GM18868 (cell line): ENCODE results near the gene BCL7A.

Experiments
- ATAC-seq: cut with Tn5 transposase; IDR thresholded peaks from one replicate; pipeline ENCODE4 v1.9.1; 2021; ENCODE audit warnings: mild to moderate bottlenecking, moderate library complexity; ENCODE audit not compliant: unreplicated experiment

The BCL7A gene

GRCh38 chr12:122076743-122077495 is 55.2 kb downstream of the BCL7A start:
- ATAC-seq = no peak

DNA sequence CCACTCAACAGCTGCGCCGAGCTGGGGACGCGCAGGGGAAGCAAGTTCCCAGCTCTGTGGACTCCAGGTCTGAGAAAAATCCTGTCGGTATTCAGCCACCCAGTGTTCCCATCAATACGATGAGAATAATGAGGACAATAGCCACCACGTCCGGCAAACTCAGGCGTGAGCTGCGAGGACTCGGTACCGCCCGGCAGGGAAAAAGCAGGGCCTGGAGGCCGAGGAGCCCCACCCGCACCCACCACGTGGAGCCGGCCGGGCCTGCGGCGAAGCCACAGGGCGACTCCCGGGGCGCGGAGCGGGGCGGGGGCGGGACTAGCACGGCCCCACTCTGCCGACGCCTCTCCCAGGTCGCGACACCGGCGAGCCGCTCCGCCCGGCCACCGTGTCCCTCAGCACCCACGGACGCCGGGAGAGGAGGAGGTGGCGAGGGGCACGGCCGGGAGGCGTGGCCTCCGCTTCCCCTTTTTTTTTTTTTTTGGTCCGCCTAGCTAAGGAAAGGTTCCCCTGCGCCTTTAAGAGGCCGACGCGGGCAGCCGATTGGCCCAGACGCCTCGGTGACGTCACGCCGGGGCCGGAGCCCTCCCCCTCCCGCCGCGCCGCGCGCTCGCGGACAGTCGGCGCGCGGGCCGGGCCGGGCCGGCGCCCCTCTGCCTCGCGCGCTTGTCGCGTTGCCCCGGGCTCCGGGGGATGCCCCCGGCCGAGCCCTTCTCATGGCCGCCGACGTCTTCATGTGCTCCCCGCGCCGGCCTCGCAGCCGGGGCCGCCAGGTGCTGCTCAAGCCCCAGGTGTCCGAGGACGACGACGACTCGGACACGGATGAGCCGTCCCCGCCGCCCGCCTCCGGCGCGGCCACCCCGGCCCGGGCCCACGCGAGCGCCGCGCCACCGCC is 56.7 kb downstream of the BCL7A start, which contains the start of gene MLXIP:
Gene MLXIP (plus strand): TSS at position 616 of the 892 bp plus-strand sequence. CDS start 98 bp downstream, at position 714.
- peak; percentile 81 for ATAC-seq

GRCh38 chr12:122079033-122079531 is 57.4 kb downstream of the BCL7A start:
- ATAC-seq = no peak

GRCh38 chr12:122079532-122080081 is 57.9 kb downstream of the BCL7A start:
- no peak for ATAC-seq

DNA sequence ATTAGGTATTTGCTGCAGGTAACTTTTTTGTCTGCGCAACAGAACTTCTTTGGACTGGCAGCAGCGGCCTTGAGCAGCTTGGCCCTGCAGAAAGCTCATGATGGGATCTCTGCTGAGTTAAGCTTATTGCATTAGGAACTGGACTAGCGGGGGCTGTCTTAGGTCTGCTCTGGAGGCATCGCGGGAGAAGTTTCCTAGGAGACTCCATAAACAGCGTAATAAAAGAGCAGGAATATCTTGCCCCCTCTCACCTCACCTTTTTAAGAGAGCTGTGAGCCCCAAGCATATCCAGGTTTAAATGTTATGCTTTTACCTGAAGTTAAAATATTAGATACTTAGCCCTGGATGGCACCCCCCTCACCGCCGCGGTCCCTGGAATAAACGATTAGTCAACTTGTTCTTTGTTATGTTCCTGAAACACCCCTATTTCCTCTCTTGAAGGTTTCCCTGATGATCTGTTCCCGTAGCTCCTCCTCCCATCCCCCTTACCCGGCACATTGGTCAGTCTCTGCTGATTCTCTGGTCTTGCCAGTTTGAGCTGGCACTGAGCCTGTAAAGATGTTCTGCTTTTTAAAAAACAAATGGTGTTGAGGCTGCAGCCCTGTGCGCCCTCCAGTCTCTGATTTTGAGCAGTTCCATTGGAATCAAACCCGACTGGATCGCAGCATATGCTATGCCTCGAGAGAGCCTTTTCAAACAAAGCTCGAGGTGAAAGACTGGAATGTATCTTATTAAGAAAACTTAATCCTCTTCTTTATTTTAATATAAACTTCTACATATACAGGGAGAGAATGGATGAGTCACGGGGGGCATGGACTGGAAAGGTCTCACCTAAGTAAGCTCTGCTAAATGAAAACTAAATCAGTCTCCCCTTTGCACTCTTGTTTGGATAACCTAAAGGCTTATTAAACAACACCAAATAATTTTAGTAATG is 58.7 kb downstream of the BCL7A start:
- ATAC-seq = no peak

DNA sequence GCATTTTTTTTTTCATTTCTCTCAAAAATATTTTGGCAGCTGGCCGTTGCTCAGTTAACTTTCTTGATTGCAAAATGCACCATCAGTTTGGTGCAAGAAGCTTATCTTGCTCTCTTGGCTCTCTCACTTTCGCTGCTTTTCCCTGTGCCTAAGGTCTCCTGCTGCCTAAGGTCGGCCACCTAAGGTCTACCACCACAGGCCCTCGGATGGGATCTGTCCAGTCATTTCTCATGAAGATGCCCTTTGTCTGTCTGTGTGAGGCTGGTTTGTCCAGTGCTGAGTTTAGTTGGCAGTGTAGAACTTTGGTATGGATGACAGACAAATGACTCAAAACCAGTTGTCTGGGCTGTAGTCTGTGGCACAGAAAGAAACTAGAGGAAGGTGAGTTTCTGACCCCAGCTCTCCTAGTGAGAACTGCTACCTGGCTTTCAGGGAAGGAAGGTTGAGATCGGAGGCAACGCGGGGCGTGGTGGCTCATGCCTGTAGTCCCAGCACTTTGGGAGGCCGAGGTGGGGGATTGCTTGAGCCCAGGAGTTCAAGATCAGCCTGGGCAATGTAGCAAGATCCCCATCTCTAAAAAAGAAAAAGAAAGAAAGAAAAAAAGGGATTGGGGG is 59.5 kb downstream of the BCL7A start:
- ATAC-seq = no peak

DNA sequence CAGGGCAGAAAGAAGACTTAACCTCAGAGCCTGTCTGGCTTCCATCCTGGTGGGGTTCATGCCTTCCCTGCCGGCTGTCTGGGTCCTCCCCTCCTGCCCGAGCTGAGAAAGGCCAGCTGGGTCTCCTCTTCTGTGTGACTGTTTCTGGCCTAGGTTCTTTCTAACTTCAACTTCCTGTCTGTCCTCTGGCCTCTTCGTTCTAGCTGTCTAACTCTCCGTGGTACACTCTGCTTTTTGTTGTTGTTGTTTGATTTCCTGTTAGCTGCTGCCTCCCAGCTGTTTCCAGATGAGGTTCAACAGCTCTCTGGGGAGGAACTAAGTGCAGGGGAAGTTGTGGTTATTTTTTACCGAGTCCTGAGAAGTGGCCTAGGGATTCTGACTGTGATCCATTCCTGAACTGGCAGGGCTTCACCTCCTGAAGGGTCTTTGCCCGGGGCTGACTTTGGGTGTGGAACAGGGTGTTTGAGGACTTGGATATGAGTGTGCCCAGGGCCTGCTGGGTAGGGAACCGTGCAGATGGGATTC is 60.1 kb downstream of the BCL7A start:
- no peak for ATAC-seq

GRCh38 chr12:122082621-122083356 is 61.1 kb downstream of the BCL7A start:
- ATAC-seq = no peak

DNA sequence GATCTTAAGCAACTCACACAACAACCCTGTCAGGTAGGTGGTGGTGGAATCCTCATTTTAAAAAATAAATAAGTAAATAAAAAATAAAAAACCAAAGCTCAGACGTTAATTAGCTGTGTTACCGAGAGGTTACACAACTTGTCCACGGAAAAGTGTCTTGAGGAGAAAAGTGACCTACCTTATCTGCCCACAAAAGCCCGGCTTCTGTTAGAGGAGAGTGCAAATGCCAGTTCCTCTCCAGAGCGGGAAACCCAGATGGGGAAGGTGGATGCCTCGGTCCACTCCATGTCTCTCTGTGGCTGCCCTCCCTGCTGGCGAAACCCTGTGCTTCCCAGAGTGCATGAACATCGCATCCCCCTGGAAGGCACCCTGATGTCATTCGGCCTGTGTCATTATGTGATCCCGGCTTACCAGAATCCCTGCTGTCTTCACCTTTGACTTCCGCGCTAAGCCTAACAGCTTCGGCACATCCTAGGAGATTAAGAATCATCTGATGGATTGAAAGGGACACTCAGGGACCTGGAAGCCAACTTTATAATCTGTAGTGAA is 63.2 kb downstream of the BCL7A start:
- ATAC-seq = no peak

DNA sequence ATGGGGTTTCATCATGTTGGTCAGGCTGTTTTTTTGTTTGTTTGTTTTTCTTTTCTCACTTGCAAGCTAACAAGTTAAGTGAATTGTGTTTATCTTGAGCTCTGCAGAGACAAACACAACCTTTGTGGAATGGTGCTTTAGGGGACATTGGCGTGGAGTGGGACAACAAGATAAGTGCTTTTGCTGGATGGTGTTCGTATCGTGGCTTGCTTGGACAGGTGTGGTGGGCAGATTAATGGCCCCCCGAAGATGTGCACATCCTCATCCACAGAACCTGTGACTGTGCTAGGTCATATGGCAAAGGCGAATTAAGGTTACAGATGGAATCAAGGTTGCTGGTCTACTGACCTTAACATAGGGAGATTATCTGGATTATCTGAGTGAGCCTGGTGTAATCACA is 63.9 kb downstream of the BCL7A start:
- no peak for ATAC-seq

GRCh38 chr12:122086116-122086515 is 64.4 kb downstream of the BCL7A start:
- ATAC-seq = no peak

DNA sequence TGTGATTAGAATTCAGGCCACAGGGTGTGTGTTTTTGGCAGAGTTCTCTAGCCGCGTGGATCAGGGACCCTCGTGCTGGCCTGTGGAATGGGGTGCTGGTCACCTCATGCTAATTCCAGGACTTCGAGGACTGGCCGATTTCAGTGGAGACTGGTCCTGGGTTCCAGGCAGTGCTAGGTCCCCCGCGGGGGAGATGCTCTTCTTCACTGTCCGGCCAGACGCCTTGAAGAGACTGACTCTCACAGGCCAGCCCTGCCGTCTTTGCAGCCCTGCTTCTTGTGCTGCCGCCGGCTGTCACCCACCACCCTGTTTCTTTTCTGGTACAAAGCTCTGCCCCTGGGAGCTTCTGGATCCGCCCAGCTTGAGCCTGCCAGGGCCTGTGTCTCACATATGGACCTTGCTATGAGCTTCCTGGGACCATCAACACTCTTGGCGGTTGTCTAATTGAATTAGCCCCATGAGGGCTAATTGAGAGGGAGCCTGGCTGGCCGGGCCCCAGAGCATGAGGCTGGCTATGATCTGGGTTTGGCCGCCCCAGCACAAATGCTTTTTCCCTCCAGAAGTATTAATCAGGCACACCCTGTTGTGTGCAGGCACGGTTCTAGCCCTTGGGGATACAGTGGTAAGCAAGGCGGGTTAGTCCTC is 65.1 kb downstream of the BCL7A start:
- ATAC-seq = no peak

DNA sequence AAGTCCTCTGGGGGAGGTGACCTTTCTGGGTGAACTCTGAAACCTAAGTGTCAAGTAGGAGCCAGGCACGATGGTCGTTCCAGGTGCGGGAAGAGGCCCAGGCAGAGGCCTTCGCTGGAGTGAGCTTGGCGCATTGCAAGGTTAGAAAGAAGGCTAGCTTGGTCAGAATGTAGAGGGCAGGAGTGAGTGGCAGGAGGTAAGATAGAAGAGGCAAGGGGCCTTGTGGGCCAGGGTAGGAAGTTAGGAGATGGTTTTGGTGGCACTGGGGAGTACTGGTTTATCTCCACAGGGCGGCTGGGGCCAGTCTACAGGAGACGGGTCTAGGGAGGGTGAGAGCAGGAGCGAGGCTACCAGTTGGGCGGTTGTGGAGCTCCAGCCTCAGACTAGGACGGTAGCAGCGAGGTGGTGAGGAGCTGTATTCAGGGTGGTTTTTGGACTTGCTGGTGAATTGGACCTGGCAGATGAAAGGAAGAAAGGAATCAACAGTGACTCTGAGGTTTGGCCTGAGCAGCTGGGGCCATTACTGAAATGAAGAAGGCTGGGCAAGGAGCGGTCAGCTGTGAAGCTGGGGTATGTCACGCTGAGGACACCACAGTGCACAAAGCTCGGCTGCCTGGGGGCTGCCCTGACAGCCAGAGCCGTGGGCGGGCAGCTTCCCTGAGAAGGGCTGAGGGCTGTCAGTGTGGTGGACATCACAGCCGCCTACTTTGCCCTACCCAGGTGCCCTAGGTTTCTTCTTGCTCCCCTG is 65.9 kb downstream of the BCL7A start:
- ATAC-seq = no peak

- no peak for ATAC-seq
These were observed 66.6 kb downstream of the BCL7A start for GRCh38 chr12:122088179-122088810.

- ATAC-seq = no peak
These were observed 67.4 kb downstream of the BCL7A start for GRCh38 chr12:122089077-122089476.

DNA sequence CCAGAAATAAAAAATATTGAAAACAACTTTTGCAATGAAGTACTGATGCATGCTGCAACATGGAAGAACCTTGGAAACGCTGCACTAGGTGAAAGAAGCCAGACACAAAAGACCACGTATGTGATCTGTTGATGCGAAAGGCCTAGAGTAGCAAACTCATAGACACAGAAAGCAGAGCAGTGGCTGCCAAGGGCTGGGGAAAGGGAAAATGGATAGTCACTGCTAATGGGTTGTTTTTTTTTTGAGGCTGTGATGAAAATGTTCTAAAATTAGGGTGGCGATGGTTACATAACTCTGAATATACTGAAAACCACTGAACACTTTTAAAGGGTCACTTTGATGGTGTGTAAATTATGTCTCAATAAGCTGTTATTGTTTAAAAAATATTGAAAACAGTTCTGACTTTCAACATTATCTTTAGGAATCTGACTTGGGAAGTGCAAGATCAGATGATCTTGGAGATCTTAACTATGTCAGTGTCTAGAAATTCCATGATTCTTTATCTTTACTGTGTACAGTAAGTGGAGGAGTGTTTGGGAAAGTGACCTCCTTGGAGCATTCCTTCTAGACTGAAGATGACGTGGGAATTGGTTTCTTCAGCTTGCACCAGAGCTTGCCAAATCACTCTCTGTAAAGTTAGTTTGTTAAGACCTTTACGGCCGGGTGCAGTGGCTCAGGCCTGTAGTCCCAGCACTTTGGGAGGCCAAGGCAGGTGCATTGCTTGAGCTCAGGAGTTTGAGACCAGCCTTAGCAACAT is 69.3 kb downstream of the BCL7A start:
- ATAC-seq = no peak
